Measurements from ENCODE around the gene HHIPL1. TPM values are rescaled to one million over a fixed set of nuclear protein-coding genes. Genes with fewer than 3 reads are reported as not detected.
A peak's percentile ranks its signal among the peaks of the same experiment; 100 is the strongest.

Gene HHIPL1
- total RNA-seq, 6 experiments from 2014 or later, result 0.43 to 1.4 (median 0.66) TPM

DNA sequence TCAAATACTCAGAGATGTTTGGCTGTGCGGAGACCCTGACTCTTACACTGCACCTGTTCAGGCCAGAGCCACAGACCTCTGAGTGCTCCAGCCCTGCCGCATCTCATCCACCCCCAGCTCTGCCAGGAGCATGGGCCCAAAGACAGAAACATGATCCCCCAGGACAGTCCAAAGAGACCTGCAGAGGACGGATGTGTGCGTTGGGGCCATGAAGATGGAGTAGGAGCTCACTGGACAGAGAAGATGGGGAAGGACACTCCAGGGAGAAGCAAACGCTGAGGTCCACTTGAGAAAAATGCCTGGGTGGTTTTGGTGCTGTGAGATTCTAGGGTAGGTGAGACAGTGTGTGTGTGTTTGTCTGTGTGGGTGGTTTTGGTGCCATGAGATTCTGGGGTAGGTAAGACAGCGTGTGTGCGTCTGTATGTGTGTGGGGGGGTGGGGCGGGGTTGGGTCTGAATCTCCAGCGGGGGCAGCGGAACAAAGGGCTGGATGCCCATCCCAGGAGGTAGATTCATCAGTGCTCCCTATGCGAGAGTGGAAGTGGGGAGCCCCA, 818 bp upstream of the HHIPL1 start:
- no peak overlapping the region for H3K27ac ChIP-seq
- intact Hi-C loops (cut with DNase I), result no loop called here

DNA sequence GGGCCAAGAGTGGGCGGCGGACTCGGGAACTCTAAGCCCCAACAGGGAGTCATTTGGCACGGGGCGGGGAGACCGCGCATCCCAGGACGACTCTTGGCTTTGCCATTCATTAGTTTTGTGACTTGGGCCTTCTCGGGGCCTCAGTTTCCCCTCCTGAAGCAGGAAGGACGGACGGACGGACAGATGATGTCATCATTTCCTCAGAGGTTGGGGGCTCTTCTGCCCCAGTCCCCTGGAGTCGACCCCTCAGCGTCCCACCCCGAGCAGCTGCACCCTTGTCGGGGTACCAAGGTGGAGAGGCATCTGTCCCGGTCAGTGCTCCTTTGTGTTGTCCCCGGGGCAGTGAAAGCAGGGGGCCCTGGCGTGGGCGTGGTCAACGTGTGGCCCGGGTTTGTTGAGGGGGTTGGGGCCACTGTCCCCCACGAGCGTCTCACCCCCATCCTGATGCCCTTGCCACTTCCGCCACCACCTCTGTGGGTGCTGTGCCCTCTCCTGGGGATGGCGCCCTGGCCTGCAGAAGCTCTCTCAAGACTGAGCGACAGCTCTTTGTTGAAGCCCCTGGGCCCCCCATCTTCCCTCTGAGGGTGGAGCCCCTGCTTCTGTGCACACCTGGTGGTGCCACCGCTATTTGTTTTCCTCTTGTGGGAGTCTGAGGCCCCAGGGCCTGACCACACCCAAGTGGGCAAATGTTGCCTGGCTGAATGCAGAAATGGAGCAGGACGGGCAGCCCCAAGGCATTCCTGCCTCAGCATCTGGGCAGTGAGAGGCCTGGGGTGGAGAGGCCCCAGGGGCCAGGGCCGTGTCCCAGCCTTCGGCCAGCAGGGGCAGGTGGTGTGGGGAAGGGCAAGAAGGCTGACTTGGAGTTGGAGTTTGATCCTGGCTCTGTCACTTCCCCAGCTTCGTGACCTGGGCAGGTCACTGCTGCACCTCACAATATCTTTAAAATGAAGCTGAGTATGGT, 896 bp downstream of the HHIPL1 start:
- Histone ChIP-seq H3K4me3 (peak overlapping the region; percentile 36 to 48 (median 44)), H3K27ac (no peak overlapping the region), H3K4me1 (peaks cover 0 to 8% (median 0%) of the 10 kb centered on the region in 4 donors), H3K27me3 (peaks cover 0 to 6% of the 10 kb centered on the region in 2 donors), H3K9me3 (no peaks in the 10 kb centered on the region), H3K36me3 (no peaks in the 10 kb centered on the region)
- ATAC-seq (no peak), DNase-seq (no peak)
- WGBS (ENCODE audit: insufficient coverage, low coverage, low lambda C conversion rate, missing lambda C conversion rate), result 49% methylated on average over 9 of the region's 32 CpGs
- intact Hi-C loops (cut with DNase I), result no loop called here
- TF ChIP-seq POLR2A (IDR thresholded peaks at IDR 0.05), result no peak
- TF ChIP-seq, protein P1, sequence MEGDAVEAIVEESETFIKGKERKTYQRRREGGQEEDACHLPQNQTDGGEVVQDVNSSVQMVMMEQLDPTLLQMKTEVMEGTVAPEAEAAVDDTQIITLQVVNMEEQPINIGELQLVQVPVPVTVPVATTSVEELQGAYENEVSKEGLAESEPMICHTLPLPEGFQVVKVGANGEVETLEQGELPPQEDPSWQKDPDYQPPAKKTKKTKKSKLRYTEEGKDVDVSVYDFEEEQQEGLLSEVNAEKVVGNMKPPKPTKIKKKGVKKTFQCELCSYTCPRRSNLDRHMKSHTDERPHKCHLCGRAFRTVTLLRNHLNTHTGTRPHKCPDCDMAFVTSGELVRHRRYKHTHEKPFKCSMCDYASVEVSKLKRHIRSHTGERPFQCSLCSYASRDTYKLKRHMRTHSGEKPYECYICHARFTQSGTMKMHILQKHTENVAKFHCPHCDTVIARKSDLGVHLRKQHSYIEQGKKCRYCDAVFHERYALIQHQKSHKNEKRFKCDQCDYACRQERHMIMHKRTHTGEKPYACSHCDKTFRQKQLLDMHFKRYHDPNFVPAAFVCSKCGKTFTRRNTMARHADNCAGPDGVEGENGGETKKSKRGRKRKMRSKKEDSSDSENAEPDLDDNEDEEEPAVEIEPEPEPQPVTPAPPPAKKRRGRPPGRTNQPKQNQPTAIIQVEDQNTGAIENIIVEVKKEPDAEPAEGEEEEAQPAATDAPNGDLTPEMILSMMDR (IDR thresholded peaks at IDR 0.05), result no peak

More for the DNA sequence above, 818 bp upstream of the HHIPL1 start:
- ATAC-seq (no peak), DNase-seq (no peak)
- no peak for TF ChIP-seq POLR2A (IDR thresholded peaks at IDR 0.05)
- TF ChIP-seq, protein P1 (IDR thresholded peaks at IDR 0.05), result no peak
- peaks cover 0 to 8% (median 0%) of the 10 kb centered on the region in 4 donors for H3K4me1 ChIP-seq
- H3K9me3 ChIP-seq, result no peaks in the 10 kb centered on the region
- no peaks in the 10 kb centered on the region for H3K36me3 ChIP-seq
- H3K27me3 ChIP-seq, result peaks cover 0 to 6% of the 10 kb centered on the region in 2 donors
- no peak overlapping the region for H3K4me3 ChIP-seq
- WGBS (ENCODE audit: insufficient coverage, low coverage, low lambda C conversion rate, missing lambda C conversion rate), result 77% methylated on average over 2 of the region's 11 CpGs

DNA sequence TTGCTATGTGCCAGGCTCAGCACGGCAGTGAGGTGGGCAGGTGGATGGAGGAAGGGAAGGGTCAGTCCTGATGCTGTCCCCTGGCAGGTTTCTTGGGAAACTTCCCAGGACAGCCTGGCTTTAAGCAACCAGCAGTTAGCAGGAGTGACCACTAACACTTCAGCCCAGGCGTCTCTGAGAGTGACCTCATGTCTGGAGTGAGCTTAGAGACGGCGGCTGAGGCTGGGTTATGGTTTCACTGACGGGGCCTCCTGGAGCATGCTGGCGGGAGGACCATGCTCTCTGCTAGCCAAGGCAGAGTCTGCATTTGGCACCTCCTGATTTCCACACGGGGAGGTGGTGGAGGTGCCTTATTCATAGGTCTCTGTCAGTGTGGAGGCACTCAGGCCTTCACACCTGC, 2.5 kb downstream of the HHIPL1 start:
- no peak overlapping the region for H3K4me3 ChIP-seq
- ATAC-seq (no peak), DNase-seq (no peak)
- no peaks in the 10 kb centered on the region for H3K36me3 ChIP-seq
- peaks cover 0 to 6% of the 10 kb centered on the region in 2 donors for H3K27me3 ChIP-seq
- peaks cover 0 to 8% (median 0%) of the 10 kb centered on the region in 4 donors for H3K4me1 ChIP-seq
- WGBS (ENCODE audit: insufficient coverage, low coverage, low lambda C conversion rate, missing lambda C conversion rate), result 60% methylated on average over 1 of the region's 7 CpGs
- intact Hi-C loops (cut with DNase I), result no loop called here
- no peak overlapping the region for H3K27ac ChIP-seq
- no peaks in the 10 kb centered on the region for H3K9me3 ChIP-seq
- TF ChIP-seq POLR2A (IDR thresholded peaks at IDR 0.05), result no peak
- TF ChIP-seq, protein P1 (IDR thresholded peaks at IDR 0.05), result no peak

DNA sequence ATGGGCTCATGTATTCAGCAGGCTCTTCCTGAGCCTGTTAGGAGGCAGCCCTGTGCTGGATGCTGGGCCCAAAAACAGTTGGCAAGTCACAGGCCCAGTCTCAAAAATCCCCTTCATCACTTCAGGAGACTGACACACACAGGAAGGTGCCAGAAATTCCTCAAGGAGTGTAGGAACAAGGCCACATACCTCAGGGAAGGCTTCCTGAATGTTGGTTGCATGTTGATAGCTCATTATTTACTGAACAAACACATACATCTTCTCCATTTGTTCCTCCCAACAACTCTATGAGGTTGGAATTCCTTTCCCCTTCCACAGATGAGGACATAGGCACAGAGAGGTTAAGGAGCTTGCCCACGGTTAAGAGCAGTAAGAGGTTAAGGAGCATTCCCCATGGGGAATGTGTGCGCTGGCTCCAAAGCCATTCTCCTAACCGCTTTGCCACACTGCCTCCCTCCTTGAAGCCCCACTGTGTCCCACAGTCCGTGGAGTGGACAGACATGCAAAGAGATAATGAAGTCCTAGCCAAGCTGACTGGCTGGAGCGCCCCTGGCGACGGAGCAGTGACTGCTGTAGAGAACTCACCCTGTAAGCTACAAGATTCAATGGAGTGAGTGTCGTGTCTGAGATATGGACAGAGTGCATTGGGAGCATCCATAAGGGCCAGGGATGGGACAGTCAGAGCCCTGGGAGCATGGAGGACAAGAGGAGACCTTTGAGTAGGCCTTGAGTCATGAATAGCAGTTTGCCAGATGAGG, 3.3 kb downstream of the HHIPL1 start:
- no peak for ATAC-seq
- Histone ChIP-seq H3K4me3 (no peak overlapping the region), H3K27ac (no peak overlapping the region), H3K9me3 (no peaks in the 10 kb centered on the region), H3K27me3 (peaks cover 0 to 6% of the 10 kb centered on the region in 2 donors), H3K4me1 (peaks cover 0 to 8% (median 0%) of the 10 kb centered on the region in 4 donors), H3K36me3 (no peaks in the 10 kb centered on the region)
- intact Hi-C loops (cut with DNase I), result no loop called here
- WGBS (ENCODE audit: insufficient coverage, low coverage, low lambda C conversion rate, missing lambda C conversion rate), result 83% methylated on average over 8 of the region's 8 CpGs
- no peak for DNase-seq
- TF ChIP-seq, protein P1 (IDR thresholded peaks at IDR 0.05), result no peak
- TF ChIP-seq POLR2A (IDR thresholded peaks at IDR 0.05), result no peak
